NCI-H1436 treated with DMSO at 0.1 percent for 48 hours (cell line): ENCODE results near the gene TXNDC17.
"Not testable (repeated sequence)": the region's sequence is repeated elsewhere in the genome, so short reads cannot be mapped to it uniquely, and the experiment has no call there.

ENCODE experiments used
- DNase-seq: peaks from one replicate; lab custom pipeline; 2025; lab: John Stamatoyannopoulos, UW

TXNDC17 gene

GRCh38 chr17:6684460-6684783, 43.6 kb downstream of the TXNDC17 start:
- DNase-seq = no peak

- no peak for DNase-seq
These were observed 44.3 kb downstream of the TXNDC17 start for GRCh38 chr17:6684881-6685767.

- no peak for DNase-seq
These were observed 45.2 kb downstream of the TXNDC17 start for GRCh38 chr17:6686026-6686425.

- no peak for DNase-seq
These were observed 48.1 kb downstream of the TXNDC17 start for GRCh38 chr17:6688944-6689343.

- DNase-seq = no peak
These were observed 49.8 kb downstream of the TXNDC17 start for GRCh38 chr17:6690641-6691040.

GRCh38 chr17:6691546-6691945, 50.7 kb downstream of the TXNDC17 start:
- DNase-seq = no peak

GRCh38 chr17:6691958-6692357, 51.1 kb downstream of the TXNDC17 start:
- not testable (repeated sequence) for DNase-seq
